Measurements from ENCODE around the gene CACNA1G. TPM values are rescaled to one million over a fixed set of nuclear protein-coding genes. Genes with fewer than 3 reads are reported as not detected.

The CACNA1G gene
- not detected in 2 replicates for total RNA-seq

GRCh38 chr17:50560185-50560824 lies at the start of gene CACNA1G:
CACNA1G (plus strand) TSS chr17:50560715; CDS start chr17:50561460, 745 bp downstream.

DNA sequence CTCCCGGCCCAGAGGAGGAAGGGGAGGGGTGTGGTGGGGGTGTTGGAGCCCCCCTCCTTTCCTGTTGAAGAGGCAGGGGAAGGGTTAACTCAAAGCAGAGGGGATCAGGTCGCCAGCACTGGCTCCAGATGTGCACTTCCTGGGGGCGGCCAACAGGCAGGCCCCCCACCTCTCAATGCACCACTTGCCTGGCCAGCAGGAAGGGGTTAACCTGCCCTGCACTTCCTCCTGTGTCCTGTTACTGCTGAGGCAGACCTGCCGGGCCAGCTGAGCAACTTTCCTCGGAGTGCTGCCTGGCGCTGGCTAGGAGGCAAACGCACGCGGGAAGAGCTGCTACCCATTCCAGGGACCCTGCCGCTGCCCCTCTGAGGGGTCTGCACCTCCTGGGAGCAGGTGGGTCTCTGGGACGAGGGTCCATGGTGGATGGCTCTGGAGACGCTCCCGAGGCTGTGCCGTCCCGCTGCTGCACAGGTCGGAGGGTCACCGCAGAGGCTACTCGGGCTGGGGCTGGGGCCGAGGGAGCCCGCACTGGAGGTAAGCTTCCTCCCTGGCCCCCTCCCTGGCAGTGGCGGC lies 28.0 kb upstream of the CACNA1G start, which contains the start of gene EPN3:
EPN3 (plus strand) TSS at position 284 of the 573 bp plus-strand sequence. CDS start 3,822 bp downstream, outside the sequence.

DNA sequence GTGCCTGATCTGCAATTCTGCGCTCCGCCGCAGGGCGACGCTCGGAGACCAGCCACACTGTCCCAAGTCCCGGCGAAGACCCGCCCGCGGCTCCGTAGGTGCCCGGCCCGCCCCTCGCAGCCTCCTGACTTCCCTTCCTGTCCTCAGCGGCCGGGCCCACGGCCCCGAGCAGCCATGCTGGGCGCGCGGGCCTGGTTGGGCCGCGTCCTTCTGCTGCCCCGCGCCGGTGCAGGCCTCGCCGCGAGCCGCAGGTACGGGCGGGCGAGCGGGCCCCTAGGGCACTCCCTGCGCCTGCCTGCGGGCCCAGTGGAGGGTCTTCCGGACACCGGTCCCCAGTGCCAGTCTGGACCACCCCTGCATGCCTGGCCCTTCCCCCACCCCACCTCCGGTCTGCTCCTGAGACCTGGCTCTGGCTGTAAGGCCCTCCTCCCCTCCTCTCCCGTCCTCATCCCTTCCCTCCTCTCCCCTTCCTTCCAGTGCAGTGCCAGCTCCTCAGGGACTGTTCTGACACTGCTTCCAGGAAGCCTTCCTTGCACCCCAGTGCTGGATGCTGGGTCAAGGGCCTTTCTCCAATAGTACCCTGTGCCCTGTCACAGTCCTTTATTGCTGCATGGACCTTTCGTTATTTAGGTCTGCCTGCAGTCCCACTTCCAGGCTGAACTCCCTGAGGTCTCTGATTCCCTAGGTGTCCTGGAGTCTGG lies 13.3 kb upstream of the CACNA1G start, which contains the start of gene SPATA20:
SPATA20 (plus strand) TSS at position 140 of the 701 bp plus-strand sequence; CDS start at position 175, 35 bp downstream.

DNA sequence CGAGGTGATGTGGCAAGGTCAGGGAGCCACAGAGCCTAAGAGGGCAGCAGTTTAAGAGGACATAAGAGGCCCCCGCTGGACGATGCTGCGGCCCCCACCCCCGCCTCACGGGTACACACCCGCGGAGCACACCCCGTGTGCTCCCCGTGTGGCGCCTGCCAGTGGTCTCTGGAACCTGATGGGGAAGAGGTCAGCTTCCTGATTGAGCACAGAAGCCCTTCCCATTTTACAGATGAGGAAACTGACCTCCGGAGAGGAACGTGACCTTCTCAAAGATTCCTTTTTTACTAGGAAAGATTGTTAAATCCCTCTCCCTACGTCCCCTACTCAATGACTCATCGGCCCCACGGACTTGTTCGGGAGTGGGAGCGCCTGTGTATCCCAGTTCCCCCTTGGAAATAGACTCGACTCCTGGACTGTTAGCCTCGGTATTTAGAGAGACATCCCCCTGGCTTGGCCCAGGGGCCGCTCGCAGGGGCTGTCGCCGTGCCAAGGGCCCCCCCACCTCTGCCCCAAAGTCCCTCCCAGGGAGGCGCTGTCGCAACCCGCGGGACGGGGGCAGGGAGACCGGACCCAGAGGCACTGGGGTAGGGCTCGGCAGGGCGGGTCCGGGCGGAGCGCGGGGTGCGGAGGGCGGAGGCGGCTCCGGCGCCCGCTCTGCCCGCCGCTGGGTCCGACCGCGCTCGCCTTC lies 73.9 kb downstream of the CACNA1G start, which contains the start of gene ABCC3:
ABCC3 (plus strand) TSS at position 658 of the 691 bp plus-strand sequence. CDS start 56 bp downstream, outside the sequence.

Other genes with a start within 250 kb of the CACNA1G start
- gene XYLT2, start 214.6 kb upstream of the CACNA1G start, total RNA-seq: 70.2 and 72.1 TPM in 2 replicates
- gene MRPL27, start 187.5 kb upstream of the CACNA1G start, total RNA-seq: 109 and 135 TPM in 2 replicates
- gene EME1, start 187.5 kb upstream of the CACNA1G start, total RNA-seq: 5.0 and 17.6 TPM in 2 replicates
- 265 and 282 TPM in 2 replicates for gene LRRC59, start 163.2 kb upstream of the CACNA1G start, total RNA-seq
- 14.7 and 17.0 TPM in 2 replicates for gene ACSF2, start 134.5 kb upstream of the CACNA1G start, total RNA-seq
- gene CHAD, start 91.8 kb upstream of the CACNA1G start, total RNA-seq: not detected in 2 replicates
- gene RSAD1, start 81.9 kb upstream of the CACNA1G start, total RNA-seq: 12.9 and 19.3 TPM in 2 replicates
- gene MYCBPAP, start 52.3 kb upstream of the CACNA1G start, total RNA-seq: 1.2 TPM in 1 of 2 replicates, not detected in the other
- gene EPN3, start 28.0 kb upstream of the CACNA1G start, total RNA-seq: under 0.01 TPM in 1 of 2 replicates, not detected in the other
- gene SPATA20, start 13.5 kb upstream of the CACNA1G start, total RNA-seq: 64.9 and 75.2 TPM in 2 replicates
- gene ABCC3, start 74.2 kb downstream of the CACNA1G start, total RNA-seq: 1.7 and 4.1 TPM in 2 replicates
- 20.2 and 22.9 TPM in 2 replicates for gene ANKRD40, start 147.2 kb downstream of the CACNA1G start, total RNA-seq
- gene LUC7L3, start 158.9 kb downstream of the CACNA1G start, total RNA-seq: 16.7 and 39.2 TPM in 2 replicates
- gene ANKRD40CL, start 206.8 kb downstream of the CACNA1G start, total RNA-seq: not detected in 2 replicates